ENCODE measurements around the gene OR51A4.

Gene OR51A4

GRCh38 chr11:4947505-4947904 is at the start of gene OR51A4:
TSS of gene OR51A4 (minus strand) at chr11:4947605. CDS start at chr11:4947100, 505 bp downstream.
- DNase-seq (ENCODE audit: extremely low read depth, low read depth), result no peak
- TF ChIP-seq CTCF (IDR thresholded peaks at IDR 0.05; ENCODE audit: low read depth, low read length), result no peak

DNA sequence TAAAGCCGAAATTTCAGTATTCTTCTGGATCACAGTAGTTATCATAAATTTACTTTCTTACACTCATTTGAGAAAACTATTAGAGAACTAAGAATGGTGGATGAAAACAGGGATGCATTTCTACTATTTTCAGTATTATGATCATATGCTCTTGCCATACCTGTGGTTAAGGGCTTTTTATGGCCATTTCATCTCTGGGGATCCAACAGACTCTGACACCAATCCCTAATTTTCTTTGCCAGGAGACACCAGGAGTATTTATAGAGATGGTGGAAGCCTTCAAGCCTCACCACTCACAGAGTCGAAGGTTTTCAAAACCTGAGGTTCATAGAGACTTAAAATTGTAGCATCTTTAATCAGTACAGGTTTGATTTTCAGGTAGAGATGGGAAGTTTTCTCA is 47.1 kb upstream of the OR51A4 start, which contains the start of gene OR51L1:
OR51L1 (plus strand) TSS at position 301 of the 400 bp plus-strand sequence. CDS start 4,132 bp downstream, outside the sequence.
- no peak for DNase-seq (ENCODE audit: extremely low read depth, low read depth)
- no peak for TF ChIP-seq CTCF (IDR thresholded peaks at IDR 0.05; ENCODE audit: low read depth, low read length)

DNA sequence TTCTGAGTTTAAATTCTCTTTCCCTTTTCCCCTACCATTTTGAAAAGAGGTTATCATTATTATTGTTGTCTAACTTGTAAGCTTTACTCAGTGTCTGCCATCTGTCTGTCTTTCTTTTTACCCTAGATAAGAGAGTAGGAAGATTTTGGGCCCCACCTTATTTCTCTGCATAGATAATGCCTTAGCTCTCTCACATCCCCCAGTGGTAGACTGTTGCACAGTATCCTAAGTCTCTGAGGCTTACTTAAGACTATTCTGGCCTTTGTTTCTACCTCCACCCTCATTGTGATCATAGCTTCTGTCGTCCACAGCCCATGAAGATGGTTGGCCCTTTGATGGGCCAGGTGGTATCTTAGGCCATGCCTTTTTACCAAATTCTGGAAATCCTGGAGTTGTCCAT is 43.7 kb upstream of the OR51A4 start:
- peak; percentile 22 for TF ChIP-seq CTCF (IDR thresholded peaks at IDR 0.05; ENCODE audit: low read depth, low read length)
- no peak for DNase-seq (ENCODE audit: extremely low read depth, low read depth)

- no peak for DNase-seq (ENCODE audit: extremely low read depth, low read depth)
- TF ChIP-seq CTCF (IDR thresholded peaks at IDR 0.05; ENCODE audit: low read depth, low read length), result no peak
Observed at GRCh38 chr11:4983841-4984240, 36.4 kb upstream of the OR51A4 start.

DNA sequence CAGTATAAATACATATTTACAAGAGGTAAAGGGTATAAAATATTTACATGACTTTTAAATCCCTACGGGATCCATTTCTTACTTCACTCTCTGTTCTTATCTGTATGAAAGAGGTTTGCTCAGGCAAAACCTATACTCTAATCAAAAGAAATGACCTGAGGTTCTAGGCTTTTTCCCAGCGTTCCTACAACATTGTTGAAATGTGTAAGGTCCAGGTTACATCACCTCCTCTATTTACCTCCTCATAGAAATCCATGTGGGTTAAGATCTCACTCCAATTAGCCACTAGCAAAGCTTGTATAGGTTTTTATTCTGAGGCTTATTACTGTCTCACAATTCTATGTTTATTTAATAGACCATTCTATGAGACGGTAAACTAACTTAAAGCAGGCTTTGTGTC is 35.3 kb upstream of the OR51A4 start:
- DNase-seq (ENCODE audit: extremely low read depth, low read depth), result no peak
- no peak for TF ChIP-seq CTCF (IDR thresholded peaks at IDR 0.05; ENCODE audit: low read depth, low read length)

- TF ChIP-seq CTCF (IDR thresholded peaks at IDR 0.05; ENCODE audit: low read depth, low read length), result no peak
- no peak for DNase-seq (ENCODE audit: extremely low read depth, low read depth)
Observed at GRCh38 chr11:4979036-4979435, 31.6 kb upstream of the OR51A4 start.

- no peak for TF ChIP-seq CTCF (IDR thresholded peaks at IDR 0.05; ENCODE audit: low read depth, low read length)
- no peak for DNase-seq (ENCODE audit: extremely low read depth, low read depth)
Observed at GRCh38 chr11:4975436-4975835, 28.0 kb upstream of the OR51A4 start.

Data from AG09319 (cell line).